ENCODE results near the gene SLC9A7.

GRCh38 chrX:46673620-46674359, 85.1 kb downstream of the SLC9A7 start:
- TF ChIP-seq CTCF (conservative IDR thresholded peaks at IDR 0.05), result no peak
- TF ChIP-seq EZH2 (IDR thresholded peaks at IDR 0.05; ENCODE audit: low read depth), result no peak
